Activated CD8-positive, alpha-beta memory T cell treated with anti-CD3 and anti-CD28 coated beads, Interleukin-2, amount 50 U/mL, for 24 hours (primary cell): Measurements from ENCODE around the gene TSPOAP1.

Experiments
- DNase-seq: peaks from one replicate; pipeline ENCODE4 v3.0.0-alpha.2; 2020; ENCODE audit errors: extremely low read depth

TSPOAP1 gene

DNA sequence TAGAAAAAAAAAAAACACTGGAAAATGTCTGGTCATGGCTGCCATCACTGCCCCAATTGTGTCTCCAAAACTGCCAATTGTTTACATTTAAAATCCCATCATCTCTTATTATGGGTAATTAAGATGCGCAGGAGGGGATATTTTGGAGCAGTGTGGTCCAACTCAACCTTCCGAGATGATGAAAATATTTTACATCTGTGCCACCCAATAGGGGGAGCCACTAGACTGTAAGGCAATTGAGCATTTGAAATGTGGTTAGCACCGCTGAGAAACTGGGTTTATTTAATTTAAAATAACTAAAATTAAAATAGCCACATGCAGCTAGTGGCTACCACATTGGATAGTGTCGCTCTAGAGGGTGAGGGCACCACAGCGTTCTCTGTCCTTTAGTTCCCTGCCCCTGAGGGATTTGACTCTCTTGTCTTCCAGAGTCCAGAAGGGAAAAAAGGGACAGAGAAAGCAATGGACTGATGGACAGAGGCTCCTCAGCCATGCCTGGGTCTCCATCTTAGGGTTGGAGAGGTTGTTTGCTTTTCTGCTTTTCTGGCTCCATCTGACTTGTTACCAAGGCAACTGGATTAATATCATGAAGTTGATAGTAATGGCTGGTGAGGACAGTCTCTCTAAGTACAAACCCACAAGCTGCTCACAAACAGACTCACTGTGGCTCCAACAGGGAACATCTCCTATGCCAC is 51.3 kb downstream of the TSPOAP1 start:
- DNase-seq, result no peak

GRCh38 chr17:58276423-58276822 is 52.2 kb downstream of the TSPOAP1 start:
- DNase-seq, result no peak

- no peak for DNase-seq
Observed at GRCh38 chr17:58275417-58275816, 53.2 kb downstream of the TSPOAP1 start.

GRCh38 chr17:58273453-58274104 is 55.0 kb downstream of the TSPOAP1 start:
- no peak for DNase-seq

GRCh38 chr17:58272367-58273280 is 56.0 kb downstream of the TSPOAP1 start:
- no peak for DNase-seq

DNA sequence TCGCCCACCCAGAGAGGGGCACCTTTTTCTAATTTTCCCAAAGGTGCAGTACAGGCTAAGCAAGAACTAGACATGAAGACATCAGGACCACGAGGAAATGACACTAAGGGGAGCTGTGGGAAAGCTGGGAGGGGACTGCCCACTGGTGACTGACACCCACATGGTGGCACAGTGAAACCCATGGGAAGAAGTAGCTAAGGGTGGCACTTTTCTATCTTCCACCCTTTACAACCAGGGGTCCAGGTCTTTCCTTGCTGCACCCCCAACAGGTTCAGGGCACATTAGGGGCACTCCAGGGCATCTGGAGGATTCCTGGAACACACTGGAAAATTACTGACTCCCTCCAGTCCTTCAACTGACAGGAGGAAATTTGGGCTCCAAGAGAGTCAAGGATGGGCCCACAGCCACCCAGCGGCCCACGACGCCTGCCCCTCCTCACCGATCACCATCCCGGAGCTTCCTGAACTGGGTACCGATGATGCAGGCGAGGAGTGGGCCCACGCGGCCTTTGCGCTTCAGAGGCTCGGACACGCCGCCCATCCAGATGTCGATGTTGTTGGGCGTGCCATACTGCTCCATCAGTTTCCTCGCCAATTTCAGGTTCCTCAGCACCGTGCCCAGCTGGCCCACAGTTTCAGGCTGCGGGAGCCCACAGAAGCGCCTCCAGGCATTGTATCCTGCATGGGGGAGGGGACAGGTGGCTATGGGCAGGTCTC is 57.2 kb downstream of the TSPOAP1 start:
- DNase-seq, result no peak

DNA sequence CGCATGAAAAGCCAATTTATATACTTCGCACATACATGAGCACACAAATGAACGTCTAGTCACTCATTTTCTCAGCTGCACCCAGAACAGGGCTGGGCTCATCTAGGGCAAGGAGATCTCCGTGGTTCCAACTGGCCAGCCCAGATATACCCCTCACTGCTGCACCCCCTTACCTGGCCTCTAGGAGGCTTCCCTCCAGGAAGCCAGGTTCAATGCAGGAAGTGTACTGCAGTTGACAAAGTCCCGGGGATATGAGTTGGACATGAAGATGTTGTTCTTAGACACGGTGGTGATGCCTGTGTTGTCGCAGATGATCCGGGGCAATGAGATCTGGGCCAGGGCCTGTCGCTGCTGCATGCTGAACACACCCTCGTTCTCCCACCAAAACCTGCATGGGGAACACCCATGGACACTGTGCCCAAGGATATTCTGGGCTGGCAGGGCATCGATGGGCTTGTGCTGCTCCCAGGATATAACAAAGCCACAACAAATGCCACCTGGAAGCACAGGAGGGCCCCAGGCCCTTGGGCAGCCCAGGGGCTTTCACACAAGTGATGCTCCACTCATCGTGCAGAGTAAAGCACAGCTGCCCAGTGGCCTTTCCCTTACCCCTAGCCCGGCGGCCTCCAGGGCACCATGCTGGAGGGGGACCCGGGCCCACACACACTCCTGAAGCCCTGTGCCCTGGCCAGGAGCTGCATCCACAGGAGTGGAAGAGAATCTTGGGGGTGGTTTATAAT is 57.9 kb downstream of the TSPOAP1 start:
- no peak for DNase-seq

- DNase-seq, result no peak
Observed at GRCh38 chr17:58269557-58270291, 58.9 kb downstream of the TSPOAP1 start.

GRCh38 chr17:58268774-58269556 is 59.6 kb downstream of the TSPOAP1 start:
- no peak for DNase-seq

DNA sequence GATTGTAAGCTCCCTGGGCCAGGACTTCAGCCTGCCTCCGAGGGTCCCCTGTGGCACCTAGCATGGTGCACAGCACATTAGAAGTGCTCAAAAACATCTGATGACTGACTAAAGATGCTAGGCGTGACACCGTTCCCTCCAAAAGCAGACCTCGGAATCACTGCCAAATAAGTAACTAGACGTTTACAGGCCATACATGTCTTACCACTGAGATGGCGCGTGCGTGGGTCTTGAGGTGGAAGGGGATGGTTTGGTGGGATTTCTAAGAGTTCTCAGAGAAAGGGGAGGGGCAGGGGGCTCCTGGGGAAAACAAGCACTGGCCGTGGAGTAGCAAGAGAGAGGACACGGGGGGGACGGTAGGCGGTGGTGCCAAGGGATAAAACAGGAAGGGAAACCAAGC is 60.3 kb downstream of the TSPOAP1 start:
- no peak for DNase-seq

- DNase-seq, result no peak
Observed at GRCh38 chr17:58267347-58268324, 61.0 kb downstream of the TSPOAP1 start.

DNA sequence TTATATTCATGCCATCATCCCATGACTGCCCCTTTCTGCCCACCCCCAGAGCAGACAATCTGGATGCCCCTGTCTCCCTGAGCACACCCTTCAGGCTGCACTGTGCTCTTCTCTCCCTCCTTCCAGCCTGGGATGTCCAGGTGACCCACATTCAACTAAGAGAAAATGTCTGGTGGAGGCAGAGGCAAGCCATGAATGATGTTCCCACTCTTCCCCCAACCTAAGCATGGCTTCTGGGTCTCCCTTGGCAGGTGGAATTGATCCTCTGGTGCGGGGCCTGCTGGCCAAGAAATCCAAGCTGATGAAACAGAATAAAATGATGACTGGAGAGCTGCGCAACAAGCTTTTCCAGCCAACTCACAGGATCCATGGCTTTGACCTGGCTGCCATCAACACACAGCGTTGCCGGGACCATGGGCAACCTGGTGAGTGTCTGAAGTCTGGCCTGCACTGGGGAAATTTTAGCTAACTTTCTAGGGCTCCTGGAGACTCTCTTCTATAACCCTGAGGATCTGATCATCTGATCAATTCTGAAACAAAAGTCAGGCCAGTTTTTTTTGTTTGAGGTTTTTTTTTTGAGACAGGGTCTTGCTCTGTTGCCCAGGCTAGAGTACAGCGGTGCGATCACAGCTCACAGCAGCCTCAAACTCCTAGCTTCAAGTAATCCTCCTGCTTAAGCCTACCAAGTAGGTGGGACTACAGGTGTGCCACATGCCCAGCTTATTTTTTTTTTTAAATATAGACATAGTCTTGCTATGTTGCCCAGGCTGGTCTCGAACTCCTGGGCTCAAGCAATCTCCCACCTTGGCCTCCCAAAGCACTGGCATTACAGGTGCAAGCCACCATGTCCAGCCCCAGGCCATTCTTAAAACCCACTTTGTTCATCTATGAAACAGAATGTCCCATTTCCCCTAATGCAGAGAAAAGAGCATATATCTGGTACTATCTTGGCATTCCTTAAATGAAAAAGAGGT is 62.4 kb downstream of the TSPOAP1 start:
- no peak for DNase-seq

DNA sequence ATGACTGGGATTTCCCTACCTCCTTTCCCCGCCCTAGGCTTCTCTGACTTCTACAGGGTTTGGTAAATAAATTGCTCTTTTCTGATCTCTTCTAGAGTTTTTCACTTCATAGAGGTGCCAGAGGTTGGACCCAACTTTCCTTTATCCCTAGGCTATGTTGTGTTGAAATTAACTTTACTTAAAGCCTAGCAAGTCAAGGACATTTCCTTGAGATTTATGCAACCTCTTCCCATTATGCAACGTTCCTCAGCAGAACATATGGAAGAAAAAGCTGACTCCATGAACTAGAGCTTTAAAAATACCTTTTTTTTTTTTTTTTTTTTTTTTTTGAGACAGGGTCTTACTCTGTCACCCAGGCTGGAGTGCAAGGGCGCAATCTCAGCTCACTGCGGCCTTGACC is 63.3 kb downstream of the TSPOAP1 start:
- no peak for DNase-seq

- no peak for DNase-seq
Observed at GRCh38 chr17:58264407-58265103, 64.0 kb downstream of the TSPOAP1 start.

DNA sequence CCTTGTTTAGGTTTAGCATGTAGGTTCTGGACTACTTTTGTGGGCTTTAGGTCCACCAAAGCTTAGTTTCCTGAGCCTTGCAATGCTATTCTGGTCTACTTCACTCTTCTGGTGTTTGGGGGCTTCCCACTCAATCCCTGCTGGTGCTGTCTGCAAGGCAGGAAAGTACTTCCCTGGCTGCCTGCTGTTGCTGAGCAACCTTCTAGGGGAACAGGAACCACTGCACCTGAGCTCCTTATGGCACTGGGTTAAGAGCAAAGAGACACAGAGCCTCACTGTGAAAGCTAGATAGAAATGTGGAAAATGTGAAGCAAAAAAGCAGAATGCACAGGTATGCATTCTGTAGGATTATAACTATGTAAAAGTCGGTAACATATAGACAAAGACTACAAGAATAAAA is 64.8 kb downstream of the TSPOAP1 start:
- no peak for DNase-seq

DNA sequence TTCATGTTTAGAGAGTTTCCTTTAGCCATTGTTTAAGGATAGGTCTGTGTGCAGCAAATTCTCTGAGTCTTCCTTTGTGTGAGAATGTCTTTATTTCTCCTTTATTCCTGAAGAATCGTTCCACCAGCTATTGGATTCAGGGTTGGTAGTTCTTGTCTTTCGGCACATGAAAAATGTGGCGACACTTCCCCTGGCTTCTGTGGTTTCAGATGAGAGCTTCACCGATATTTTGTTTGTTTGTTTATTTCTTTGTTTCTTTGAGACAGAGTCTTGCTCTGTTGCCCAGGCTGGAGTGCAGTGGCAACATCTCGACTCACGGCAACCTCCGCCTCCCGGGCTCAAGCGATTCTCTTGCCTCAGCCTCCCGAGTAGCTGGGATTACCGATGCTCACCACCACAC is 66.4 kb downstream of the TSPOAP1 start:
- no peak for DNase-seq

DNA sequence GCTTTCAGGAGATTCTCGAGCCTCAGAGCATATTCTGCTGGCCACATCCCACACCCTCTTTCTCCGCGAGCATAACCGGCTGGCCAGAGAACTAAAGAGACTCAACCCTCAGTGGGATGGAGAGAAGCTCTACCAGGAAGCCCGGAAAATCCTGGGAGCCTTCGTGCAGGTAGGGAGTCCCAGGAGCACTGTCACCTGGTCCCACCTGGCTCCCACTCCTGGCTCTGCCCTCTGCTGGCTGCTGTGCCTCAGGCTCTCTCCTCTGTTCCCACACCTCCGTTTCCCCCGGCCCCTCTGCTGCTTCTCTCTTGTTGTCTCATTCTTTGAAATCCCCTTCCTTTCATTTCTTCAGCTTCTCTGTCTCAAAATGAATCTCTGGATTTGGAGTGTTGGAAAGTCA is 73.8 kb downstream of the TSPOAP1 start:
- DNase-seq, result no peak
